ENCODE data around the gene PCGF2.
A peak's percentile ranks its signal among the peaks of the same experiment; 100 is the strongest.
"Not testable (repeated sequence)": the region's sequence is repeated elsewhere in the genome, so short reads cannot be mapped to it uniquely, and the experiment has no call there.

PCGF2 gene

DNA sequence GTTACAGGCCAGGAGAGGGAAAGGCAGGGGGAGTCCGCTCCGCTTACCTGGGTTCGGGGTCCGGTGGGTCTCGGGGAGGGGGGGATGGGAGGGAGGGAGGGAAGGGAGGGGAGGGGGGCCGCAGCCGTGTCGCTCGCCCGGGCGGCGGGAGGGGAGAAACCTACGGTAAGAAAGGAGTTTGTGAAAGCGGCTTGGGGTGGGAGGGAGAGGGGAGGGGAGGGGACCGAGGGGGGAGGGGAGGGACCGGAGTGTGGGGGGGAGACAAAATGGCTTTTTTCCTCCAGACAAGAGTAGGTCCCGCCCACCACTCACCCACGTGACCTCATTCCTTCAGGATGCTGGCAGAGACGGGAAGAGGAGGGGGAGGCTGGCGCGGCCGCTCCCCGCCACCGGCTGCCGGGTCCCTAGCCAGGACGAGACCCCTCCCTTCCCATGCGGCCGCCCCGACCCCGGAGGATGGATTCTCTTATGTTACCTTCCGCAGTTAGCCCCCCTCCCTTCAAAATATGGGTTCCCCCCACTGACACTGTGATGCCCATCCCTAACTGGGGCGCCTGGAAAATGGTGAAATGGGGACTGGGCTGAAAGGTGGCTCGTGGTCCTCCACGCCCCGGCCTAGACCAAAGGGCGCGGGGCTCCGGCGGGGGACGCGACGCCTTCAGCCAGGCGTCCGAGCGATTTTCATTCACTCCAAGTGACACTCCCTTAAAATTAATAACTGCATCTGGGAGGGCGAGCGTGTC lies at the start of gene PCGF2:
Gene PCGF2 (minus strand): TSS at position 188 of the 743 bp plus-strand sequence. CDS start 7,934 bp downstream, outside the sequence.
- no peak for DNase-seq

DNA sequence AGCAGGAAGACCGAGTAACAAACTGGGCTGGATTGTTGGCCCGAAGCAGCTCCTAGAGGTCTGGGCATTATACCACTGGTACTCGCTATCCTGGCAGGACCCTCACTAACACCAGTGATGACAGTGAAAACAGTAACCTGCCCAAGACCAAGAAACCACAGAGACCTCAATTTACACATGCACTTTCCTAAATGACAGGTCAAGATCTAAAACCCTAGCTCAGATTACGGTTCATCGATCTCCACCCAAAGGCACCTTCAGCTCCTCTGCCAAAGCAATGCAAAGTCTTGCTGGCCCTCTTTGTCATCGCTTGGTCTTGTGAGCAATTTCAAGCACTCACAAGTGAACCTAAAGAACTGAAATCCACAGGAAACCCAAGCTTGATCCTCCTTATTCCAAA lies 49.7 kb upstream of the PCGF2 start:
- no peak for DNase-seq

DNA sequence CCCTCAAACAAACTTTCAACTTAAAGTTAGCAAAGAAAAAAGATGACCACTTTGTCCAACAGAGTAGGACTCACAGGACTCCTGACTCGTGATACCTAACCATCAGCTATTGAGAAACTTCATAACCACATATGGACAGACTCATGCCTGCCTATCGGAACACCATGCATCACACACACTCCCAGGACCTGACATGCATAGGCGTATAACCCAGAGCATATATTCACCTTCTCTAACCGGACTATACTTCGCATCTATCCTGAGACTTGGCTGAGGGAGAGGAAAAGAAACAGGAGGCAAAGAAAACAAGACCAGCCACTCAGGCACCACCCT lies 49.0 kb upstream of the PCGF2 start:
- no peak for DNase-seq

DNA sequence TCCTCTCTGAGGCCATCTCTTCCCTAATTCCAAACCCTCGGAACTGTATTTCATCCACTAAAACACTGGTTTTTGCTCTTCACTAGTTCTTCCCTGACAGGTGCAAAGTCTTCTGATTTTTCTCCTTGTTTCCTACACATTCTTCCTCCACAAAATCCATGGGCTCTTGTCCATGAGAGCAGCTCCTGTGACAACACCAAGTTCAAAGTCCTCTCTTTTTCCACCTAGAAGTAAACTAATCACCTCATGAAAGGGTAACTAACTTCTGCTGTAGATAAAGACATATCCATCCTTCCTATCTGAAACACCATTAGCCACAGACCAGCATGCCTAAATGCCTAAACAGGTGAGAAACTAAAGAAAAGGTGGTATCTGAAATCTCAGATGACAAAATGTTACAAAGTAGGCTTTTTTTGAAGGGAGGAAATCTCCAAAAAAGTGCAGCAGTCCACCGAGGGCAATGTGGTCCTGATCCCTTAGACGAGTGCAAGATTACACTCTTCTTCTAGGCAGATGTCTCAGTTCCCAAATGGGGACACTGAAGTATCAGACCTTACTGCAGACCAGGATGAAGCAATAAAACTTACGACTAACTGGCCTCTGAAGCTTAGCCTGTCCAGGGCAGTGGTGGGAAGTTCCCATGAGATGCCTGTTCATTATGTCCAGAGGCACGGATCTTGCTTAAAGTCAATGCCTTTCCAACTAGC lies 48.5 kb upstream of the PCGF2 start:
- DNase-seq: no peak

DNA sequence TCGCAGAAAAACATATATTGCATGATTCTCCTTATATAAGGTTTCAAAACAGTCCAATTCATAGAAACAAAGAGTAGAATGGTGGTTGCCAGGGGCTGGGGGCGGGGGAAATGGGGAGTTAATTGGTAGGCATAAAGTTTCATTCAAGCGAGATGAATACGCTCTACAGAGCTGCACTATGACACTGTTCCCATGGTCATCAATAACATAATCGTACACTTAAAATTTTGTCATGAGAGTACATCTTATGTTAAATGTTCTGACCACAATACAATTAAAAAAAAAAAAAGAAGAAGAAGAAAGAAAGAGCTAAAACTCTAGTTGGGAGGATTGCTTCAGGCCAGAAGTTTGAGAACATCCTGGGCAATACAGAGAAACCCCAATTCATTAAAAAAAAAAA lies 46.1 kb upstream of the PCGF2 start:
- DNase-seq: no peak

DNA sequence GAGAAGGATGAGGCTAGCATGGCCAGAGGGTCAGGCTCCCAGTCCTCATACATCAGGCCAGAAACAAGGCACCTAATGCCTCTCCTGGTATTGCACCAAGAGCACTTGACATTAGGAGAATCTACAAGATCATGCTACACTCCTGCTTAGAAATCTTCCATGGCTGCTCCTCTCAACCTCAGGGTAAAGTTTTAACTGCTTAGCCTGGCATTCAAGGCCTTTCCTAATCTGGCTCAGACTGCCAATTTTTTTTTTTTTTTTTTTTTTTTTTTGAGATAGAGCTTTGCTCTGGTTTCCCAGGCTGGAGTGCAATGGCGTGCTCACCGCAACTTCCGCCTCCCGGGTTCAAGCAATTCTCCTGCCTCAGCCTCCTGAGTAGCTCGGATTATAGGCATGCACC lies 43.0 kb upstream of the PCGF2 start:
- no peak for DNase-seq

DNA sequence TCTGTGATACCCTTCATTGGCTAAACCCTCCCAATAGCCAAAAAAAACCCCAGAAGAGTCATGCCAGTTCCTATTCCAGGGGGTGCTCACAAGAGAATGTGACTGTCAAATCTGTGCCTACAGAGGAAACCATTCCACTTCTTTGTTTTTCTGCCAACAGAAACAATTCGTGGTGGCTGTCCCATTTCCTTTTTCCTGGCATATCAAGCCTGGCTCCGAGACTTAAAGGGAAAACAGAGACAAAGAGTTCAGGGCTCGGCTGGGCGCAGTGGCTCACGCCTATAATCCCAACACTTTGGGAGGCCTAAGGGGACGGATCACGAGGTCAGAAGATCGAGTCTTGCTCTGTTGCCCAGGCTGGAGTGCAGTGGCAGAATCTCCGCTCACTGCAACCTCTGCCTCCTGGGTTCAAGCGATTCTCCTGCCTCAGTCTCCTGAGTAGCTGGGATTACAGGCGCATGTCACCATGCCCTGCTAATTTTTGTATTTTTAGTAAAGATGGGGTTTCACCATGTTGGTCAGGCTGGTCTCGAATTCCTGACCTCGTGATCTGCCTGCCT lies 42.1 kb upstream of the PCGF2 start:
- DNase-seq: not testable (repeated sequence)

DNA sequence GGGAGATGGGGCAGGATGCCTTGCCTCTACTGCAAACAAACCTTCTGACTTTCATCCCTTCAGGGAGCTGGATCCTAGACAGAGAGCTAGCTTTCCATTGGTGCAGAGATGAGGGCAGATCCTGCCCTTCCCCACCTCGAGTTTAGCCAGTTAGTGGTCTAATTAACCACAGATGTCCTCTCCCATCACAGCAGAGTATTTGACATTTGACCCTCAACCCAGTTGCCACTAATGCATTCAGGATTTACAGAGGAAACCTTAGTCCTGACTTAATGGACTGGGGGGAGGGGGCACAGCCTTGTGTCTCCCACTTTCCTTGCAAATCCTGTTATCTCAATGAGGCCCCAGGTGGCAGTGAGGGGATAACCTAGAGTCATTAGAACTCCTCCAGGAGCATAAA lies 41.0 kb upstream of the PCGF2 start:
- DNase-seq: no peak

DNA sequence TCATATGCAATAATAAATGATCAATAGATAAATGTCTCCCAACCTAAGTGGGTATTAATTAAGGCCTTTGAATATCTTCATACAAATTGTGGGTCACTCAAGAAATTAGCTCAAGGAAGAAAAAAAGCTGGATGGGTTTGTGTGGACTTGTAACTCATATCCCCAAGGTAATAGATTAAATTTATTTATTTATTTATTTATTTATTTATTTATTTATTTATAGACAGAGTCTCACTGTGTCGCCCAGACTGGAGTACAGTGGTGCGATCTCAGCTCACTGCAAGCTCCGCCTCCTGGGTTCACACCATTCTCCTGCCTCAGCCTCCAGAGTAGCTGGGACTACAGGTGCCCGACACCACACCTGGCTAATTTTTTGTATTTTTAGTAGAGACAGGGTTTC lies 39.9 kb upstream of the PCGF2 start:
- not testable (repeated sequence) for DNase-seq

DNA sequence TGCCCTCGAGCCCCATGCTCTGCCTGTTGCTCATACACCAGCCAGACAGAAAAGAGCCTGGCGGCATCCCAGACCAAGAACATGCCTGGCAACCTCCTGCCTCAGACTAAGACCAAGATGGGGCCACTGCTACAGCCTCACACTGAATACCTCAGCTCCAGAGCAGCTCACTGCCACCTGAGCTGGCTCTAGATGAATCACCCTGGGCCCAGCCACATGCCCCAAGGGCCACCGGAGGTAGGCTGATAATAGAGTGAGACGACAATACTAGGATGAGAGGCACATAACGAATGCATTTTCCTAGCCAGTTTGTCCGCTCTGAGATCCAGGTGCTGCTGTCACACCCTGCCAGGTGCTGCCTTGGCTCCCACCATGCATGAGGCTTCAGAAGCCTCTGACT lies 38.2 kb upstream of the PCGF2 start:
- no peak for DNase-seq

DNA sequence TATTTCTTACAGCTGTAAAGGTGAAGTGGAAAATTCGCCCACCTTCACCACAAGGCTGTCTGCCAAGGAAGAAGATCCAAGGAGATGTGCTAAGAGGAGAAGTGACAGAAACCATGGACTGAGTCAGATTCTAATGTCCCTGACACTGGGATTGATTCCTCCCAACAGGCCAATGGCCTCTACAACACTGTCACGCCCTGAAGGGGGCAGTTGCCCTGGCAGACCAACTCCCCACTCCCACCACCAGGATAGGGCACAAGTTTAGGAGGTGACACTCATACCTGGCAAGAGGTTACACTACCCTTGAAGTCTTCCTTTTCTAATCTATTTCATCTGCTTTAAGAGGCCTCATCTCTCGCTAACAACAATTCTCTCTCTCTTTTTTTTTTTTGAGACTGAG lies 35.1 kb upstream of the PCGF2 start:
- DNase-seq: no peak

DNA sequence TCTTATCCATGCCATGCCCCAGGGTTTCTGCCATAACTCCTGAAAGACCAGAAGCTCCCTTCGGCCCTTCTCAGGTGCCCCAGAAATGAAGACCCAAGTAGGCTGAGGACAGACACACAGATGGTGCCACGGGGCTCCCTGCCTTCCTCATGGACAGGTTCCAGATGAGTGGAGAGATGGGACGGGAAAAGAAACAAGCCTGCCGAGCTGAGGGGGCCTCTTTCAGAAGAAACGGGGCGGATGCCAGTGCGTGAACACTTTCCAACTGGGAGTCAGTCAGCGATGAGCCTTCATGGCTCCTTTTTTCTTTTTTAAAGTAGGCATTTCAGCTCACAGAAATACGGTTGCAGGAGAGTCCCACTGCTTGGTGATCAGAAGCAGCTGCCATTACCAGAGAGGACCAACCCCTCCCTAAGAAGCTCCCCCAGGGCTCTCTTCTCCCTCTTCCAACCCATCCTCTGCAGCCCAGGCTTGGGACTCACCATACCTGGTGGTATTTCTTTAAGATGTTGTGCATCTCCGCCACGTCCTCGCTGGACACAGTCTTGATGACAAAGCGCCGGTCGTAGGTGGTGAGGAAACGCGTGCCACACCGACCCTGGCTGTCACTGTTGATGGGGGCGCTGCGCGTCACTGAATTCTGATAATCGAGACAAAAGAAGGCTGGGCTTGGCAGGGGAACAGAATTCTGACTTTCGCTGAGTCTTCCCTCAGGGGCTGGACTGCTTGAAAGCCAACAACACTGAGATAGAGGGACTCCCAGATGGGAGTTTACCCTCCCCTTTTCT lies 32.0 kb upstream of the PCGF2 start:
- no peak for DNase-seq

DNA sequence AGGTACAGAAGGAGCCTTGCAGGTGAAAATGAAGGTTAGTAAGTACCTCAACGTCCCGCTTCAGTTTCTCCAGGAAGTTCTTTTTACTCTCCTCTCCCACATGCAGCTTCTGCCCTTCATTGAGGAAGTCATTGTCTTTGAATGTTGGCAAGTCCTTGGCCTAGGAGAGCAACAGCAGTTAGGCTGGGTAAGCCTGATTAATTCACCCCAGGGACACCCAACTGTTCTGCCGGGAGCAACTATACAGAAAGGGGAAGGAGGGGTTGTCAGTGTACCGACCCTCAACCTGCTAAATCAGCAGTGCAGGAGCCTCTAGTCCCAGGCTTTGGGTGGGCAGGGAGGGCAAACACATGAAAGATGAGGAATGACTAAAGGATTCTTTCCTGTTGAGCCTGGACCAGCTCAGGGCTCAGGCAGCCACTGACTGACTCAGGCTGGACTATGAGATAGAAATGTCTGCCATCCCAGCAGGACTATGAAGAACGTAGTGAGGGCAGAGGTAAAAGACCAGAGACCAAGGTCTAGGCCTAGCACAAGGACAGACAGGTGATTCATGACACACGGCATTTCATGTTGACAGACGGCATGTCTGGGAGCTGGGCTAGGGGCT lies 29.6 kb upstream of the PCGF2 start:
- no peak for DNase-seq

DNA sequence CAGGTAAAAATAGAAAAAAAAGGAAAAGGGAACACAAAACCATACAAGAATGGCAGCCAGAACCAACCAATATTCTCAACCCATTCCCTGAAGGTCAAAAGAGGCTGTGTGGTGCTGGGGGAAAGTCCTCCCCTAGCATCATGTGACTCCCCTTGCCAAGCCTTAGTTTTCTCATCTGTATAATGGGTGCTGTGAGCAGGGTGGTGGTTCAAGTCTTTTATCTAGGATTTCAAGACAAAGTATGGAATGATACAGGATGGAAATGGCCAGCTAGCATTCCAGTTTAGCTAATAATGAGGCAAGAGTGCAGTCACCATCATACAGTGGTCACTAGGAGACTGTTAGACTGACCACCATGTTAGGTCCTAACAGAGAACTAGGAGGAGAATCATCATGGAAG lies 25.1 kb upstream of the PCGF2 start:
- DNase-seq: no peak

DNA sequence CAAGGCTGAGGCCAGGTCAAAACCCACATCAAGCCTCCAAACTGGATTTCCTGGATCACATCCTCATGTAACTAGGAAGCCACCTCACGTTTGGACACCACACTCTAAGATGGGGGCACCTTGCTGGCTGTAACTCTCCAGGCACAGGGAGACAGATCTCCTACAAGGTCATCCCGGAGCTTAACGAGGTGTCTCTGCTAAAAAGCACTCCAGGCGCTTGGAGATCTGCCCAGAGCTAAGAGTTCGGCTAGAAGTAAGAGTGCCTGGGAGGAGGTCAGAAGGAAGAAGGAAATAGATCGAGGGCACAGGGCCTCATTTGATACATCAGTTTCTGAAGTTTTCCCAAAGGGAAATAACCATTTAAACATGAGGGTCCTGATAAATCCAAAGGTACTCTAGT lies 20.3 kb upstream of the PCGF2 start:
- no peak for DNase-seq

DNA sequence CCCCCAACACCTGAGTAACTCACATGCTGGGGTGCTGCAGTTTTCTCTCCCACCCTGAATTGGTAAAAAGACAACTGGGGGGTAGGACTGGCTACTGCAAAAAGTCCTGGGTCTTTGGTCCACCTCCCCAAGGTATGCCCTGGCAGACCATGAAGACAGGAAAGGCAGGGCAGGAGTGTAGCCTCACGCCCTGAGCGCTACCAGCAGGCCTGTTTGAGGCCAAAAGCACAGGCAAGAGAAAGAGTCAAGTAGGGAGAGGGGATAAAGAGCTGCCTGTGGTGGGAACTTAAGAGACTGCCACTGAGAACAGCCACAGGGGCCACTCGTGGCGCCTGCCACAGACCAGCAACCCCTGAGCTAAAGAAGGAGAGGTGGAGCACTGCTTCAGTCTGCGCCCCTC lies 18.2 kb upstream of the PCGF2 start:
- no peak for DNase-seq

DNA sequence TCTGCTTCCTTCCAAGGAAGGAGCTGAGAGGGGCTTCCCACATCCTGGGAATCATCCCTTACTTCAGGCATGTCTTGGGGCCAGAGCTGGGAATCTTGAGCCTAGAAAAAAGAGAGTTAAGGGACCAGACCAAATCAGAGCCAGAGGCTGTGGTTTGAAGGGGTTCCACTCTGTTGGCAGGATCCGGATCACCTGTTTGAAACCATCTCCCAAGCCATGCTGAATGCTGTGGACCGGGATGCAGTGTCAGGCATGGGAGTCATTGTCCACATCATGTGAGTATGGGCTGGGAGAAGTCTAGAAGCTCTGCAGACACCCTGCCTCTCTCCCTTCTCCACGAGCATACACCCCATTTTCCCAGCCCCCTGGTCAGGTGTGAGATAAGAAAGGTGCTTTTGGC lies 14.1 kb upstream of the PCGF2 start:
- no peak for DNase-seq

DNA sequence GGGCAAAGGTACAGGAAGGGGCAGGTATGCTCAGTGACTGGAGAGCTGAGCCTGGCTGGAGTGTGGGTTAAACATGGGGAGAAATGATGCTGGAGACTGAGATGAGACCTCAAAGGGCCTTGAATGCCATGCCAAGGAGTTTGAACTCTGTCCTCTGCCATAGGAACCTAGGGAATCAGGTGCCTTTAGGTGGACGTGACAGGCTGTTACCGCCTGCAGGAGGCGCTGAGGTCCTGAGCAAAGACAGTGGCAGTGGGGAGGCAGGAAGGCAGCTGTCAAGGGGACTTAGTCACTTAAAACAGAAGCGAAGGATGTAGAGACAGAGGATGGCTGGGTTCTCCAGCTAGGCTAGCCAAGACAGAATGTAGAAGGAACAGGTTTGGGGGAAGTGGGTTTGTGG lies 13.5 kb upstream of the PCGF2 start:
- DNase-seq: peak; percentile 44

DNA sequence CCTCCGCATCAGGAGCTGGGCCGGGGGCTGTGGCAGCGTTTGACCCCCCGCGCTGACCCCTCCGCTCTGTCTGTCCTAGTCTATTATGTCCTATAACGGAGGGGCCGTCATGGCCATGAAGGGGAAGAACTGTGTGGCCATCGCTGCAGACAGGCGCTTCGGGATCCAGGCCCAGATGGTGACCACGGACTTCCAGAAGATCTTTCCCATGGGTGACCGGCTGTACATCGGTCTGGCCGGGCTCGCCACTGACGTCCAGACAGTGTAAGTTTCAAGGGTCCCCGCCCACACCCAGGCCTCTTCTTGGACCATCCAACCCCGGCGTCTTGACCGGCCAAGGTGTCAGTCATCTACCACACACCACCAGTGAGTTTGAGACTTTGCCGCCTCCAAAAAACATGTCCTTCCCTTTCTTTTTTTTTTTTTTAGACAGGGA lies 5.0 kb upstream of the PCGF2 start:
- no peak for DNase-seq

DNA sequence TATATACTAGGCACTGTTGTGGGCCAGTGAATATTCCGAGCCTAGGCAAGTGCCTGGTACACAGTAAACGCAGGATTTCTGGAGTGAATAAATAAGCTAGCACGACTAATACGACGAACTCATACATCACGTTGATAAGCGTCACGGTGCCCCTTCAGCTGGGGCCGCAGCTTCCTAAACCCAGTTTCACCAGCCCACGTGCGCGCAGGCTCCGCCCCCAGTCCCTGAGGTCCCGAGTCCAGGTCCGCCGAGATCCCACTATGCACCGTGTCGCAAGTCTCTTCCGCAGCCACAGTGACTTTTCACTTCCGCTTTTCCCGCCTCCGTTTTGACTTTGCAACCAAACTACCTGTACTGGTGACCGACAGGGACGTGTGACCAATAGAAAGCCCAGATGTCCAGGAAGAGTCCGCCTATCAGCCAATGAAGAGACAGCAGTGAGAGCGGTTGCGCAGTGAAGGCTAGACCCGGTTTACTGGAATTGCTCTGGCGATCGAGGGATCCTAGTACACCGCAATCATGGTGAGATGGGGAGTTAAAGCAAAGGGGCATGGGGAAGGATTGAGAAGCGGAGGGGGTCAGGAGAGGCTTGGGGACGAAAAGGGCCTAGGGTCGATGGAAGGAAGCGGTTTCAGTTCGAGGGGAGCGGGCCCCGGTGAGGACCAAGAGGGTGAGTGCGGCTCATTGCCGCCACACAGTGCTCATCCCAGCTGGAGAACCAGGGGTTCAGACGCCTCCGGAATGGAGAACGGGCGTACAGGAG lies 4.4 kb upstream of the PCGF2 start, which contains the start of gene PSMB3:
Gene PSMB3 (plus strand): TSS at position 434 of the 763 bp plus-strand sequence. CDS start 86 bp downstream, at position 520.
- peak; percentile 98 for DNase-seq

DNA sequence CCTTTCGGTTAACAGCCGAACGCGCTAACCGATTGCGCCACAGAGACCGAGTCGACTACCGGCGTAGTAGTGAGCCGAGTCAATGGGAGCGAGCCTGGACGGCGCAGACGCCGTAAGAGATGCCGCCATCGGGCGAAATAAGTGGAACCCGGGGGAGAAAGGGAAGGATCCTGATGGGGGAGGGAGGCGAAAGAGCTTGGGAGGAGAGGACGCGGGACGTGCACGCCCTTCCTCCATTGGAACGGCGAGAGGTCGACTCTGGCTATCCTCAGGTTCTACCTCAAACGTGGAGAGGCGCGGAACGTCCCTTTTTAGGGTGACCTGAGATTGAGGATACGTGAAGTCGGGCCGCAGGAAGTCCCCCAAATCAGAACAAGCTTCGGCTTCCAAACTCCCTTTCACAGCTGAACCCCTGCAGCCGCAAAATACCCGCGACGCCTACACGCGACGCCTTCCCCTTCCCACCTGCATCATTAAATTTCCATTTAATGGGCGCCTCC lies 3.7 kb upstream of the PCGF2 start:
- DNase-seq: peak; percentile 85

Measured in stimulated activated CD4-positive, alpha-beta T cell treated with anti-CD3 and anti-CD28 coated beads, Interleukin-1b, Interleukin-23, amount 100 ng/mL, for 48 hours (primary cell).